ENCODE results near the gene OVCH2.

DNA sequence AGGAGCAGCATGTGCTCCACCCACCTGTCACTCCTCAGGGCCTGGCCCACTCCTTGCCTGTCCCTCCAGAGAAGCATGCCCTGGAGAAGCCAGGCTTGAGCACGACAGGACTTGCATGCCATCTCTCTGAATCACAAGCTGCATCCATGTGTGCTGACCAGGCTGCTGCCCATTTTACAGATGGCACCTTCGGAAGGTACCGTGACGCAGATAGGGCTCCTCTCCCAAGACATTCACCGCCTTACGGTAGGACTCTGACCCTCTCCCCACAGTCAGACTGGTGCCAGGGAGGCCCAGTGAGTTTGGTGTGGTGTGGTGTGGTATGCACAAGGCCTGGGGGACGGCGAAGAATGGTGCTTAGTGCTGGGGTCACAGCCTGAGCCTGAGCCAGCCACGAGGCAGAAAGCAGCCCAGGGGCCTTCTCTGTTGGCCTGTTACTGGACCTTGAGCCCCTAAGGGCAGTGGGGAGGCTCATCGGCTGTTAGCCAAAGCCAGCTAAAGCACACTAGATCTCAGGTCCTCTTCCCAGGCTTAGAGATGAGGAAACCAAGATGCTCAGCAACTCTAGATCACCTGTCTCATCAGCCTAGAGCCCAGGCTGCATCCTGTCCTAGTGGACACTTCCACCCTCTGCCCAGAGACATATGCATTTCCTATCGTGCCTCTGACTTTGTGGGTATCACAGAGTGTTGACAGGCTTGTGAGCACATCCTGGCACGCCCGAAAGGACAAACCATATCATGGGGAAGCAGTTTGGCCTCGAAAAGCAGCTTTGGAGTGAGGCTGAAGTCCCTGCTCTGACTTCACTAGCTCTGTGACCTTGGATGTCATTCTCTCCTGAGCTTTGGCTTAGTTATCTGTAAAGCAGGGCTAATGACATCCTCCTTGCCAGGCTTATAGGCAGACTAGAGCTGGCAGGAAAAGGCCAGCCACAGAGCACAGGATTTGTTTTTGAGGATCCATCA lies 50.7 kb downstream of the OVCH2 start:
- TF ChIP-seq PAX5 (IDR thresholded peaks at IDR 0.05; ENCODE audit: insufficient read depth, low read length, severe bottlenecking) (no peak), POLR2A (IDR thresholded peaks at IDR 0.05; ENCODE audit: low read depth, low read length) (0 out of 2 replicates have a peak, but pooled peaks have one; percentile 25), POU2F2 (IDR thresholded peaks at IDR 0.05; ENCODE audit: low read depth, low read length) (no peak), SPI1 (IDR thresholded peaks at IDR 0.05; ENCODE audit: low read depth, low read length) (no peak)

Data from GM12891 (cell line).